IMR-90 (cell line): ENCODE data around the gene ATP12A. TPM values are rescaled to one million over a fixed set of nuclear protein-coding genes. Genes with fewer than 3 reads are reported as not detected.

Experiments used
- ATAC-seq: fragments of 200-7000 bp; cut with Tn5 transposase; 2 replicates; pipeline ENCODE4 v1.9.1; 2020; ENCODE audit warnings: low read depth, mild to moderate bottlenecking, moderate library complexity
- BruUV-seq: library from RNA; stranded (reverse); fragments of 400-500 nt; replicated peaks from 2 replicates; lab custom pipeline; 2021; lab: Mats Ljungman, UMichigan
- CTCF ChIA-PET: fragments of 300-600 bp; formaldehyde crosslinking; extraction: SDS; loops from one replicate; lab custom pipeline; 2021; ENCODE audit warnings: antibody characterized with exemption; lab: Yijun Ruan, JAX
- POLR2A ChIA-PET: fragments of 300-600 bp; sonication (Branson Sonifier 250); formaldehyde crosslinking; loops from one replicate; lab custom pipeline; 2022; ENCODE audit warnings: antibody characterized with exemption; ENCODE audit not compliant: unreplicated experiment; lab: Charles Lee
- DNase-seq: peaks from one replicate; pipeline ENCODE4 v3.0.0; 2013
- H2AFZ ChIP-seq: replicated peaks from 2 replicates; pipeline ENCODE3; 2013; ENCODE audit warnings: low read length, mild to moderate bottlenecking; ENCODE audit not compliant: poor library complexity
- H2AK5ac ChIP-seq: 2 replicates; pipeline ENCODE4 v1.6.1; 2013; ENCODE audit warnings: low read depth, low read length, inconsistent platforms
- H2AK9ac ChIP-seq: replicated peaks from 2 replicates; pipeline ENCODE3; 2013; ENCODE audit warnings: mild to moderate bottlenecking, low read depth, low read length, moderate library complexity; ENCODE audit not compliant: poor library complexity
- H2BK120ac ChIP-seq: 2 replicates; pipeline ENCODE4 v1.6.1; 2013; ENCODE audit warnings: low read depth, low read length, inconsistent platforms
- H2BK15ac ChIP-seq: 3 replicates; pipeline ENCODE4 v1.6.1; 2013; ENCODE audit warnings: low read depth, low read length, inconsistent platforms
- H2BK20ac ChIP-seq: 2 replicates; pipeline ENCODE4 v1.6.1; 2013; ENCODE audit warnings: low read depth, mild to moderate bottlenecking, inconsistent platforms, low read length, moderate library complexity
- H2BK5ac ChIP-seq: 2 replicates; pipeline ENCODE4 v1.6.1; 2013; ENCODE audit warnings: mild to moderate bottlenecking, low read depth, low read length, inconsistent platforms; ENCODE audit not compliant: poor library complexity, severe bottlenecking
- H3K14ac ChIP-seq: replicated peaks from 2 replicates; pipeline ENCODE4 v1.6.1; 2013; ENCODE audit warnings: low read depth, low read length, inconsistent platforms
- H3K18ac ChIP-seq: 2 replicates; pipeline ENCODE4 v1.6.1; 2013; ENCODE audit warnings: low read depth, low read length, control low read depth
- H3K23ac ChIP-seq: 2 replicates; pipeline ENCODE4 v1.6.1; 2013; ENCODE audit warnings: low read depth, low read length, inconsistent platforms
- H3K27ac ChIP-seq: 2 replicates; pipeline ENCODE4 v1.5.1; 2013; ENCODE audit warnings: mild to moderate bottlenecking, control low read depth, low read length; ENCODE audit not compliant: insufficient read depth
- H3K27me3 ChIP-seq: 2 replicates; pipeline ENCODE4 v1.6.1; 2013; ENCODE audit warnings: low read length; ENCODE audit not compliant: control insufficient read depth, insufficient read depth
- H3K36me3 ChIP-seq: 2 replicates; pipeline ENCODE4 v1.6.1; 2013; ENCODE audit warnings: low read length, mixed read lengths; ENCODE audit not compliant: control insufficient read depth, insufficient read depth
- H3K4ac ChIP-seq: 2 replicates; pipeline ENCODE4 v1.6.1; 2013; ENCODE audit warnings: low read depth, low read length, inconsistent platforms
- H3K4me1 ChIP-seq: 2 replicates; pipeline ENCODE4 v1.6.1; 2013; ENCODE audit warnings: low read length, mixed read lengths; ENCODE audit not compliant: control insufficient read depth, insufficient read depth
- H3K4me2 ChIP-seq: 2 replicates; pipeline ENCODE4 v1.6.1; 2013; ENCODE audit warnings: low read depth, mild to moderate bottlenecking, control low read depth, low read length, moderate library complexity
- H3K4me3 ChIP-seq: 2 replicates; pipeline ENCODE4 v1.5.1; 2013; ENCODE audit warnings: low read depth, mild to moderate bottlenecking, control low read depth, low read length, moderate library complexity; ENCODE audit not compliant: insufficient read depth
- H3K56ac ChIP-seq: 2 replicates; pipeline ENCODE4 v1.6.1; 2013; ENCODE audit warnings: low read length, inconsistent platforms; ENCODE audit not compliant: insufficient read depth; ENCODE audit errors: extremely low read depth
- H3K79me1 ChIP-seq, 2 experiments: 2 replicates each; pipeline ENCODE4 v1.6.1; 2013; ENCODE audit warnings: low read length in 2 of 2, inconsistent platforms in 1 of 2, low read depth in 1 of 2
- H3K9ac ChIP-seq: 2 replicates; pipeline ENCODE4 v1.6.1; 2013; ENCODE audit warnings: low read depth, low read length, control low read depth
- H3K9me1 ChIP-seq: 2 replicates; pipeline ENCODE4 v1.6.1; 2013; ENCODE audit warnings: low read length, inconsistent platforms; ENCODE audit not compliant: insufficient read depth
- H3K9me3 ChIP-seq: 2 replicates; pipeline ENCODE4 v1.6.1; 2013; ENCODE audit warnings: low read length; ENCODE audit not compliant: control insufficient read depth, insufficient read depth
- H4K20me1 ChIP-seq: 2 replicates; pipeline ENCODE4 v1.6.1; 2013; ENCODE audit warnings: low read length, inconsistent platforms; ENCODE audit not compliant: insufficient read depth
- H4K5ac ChIP-seq: 2 replicates; pipeline ENCODE4 v1.6.1; 2013; ENCODE audit warnings: mild to moderate bottlenecking, low read depth, low read length, control low read depth
- H4K8ac ChIP-seq, 2 experiments: 2 replicates each; pipeline ENCODE4 v1.6.1; 2013; ENCODE audit warnings: low read depth in 2 of 2, low read length in 2 of 2, control low read depth in 1 of 2, inconsistent platforms in 1 of 2
- H4K91ac ChIP-seq: 2 replicates; pipeline ENCODE4 v1.6.1; 2013; ENCODE audit warnings: low read depth, low read length, inconsistent platforms; ENCODE audit not compliant: insufficient read depth
- CEBPB ChIP-seq: IDR thresholded peaks from 2 replicates; pipeline ENCODE4 v1.6.1; 2012; ENCODE audit warnings: low read depth, low read length, improper control_type of control experiment
- CHD1 ChIP-seq: IDR thresholded peaks from 2 replicates; pipeline ENCODE4 v1.6.1; 2012; ENCODE audit warnings: low read depth, low read length, improper control_type of control experiment
- MAFK ChIP-seq: IDR thresholded peaks from 2 replicates; pipeline ENCODE4 v1.6.1; 2012; ENCODE audit warnings: low read depth, low read length, improper control_type of control experiment
- SMC3 ChIP-seq: fragments of 150-350 bp; IDR thresholded peaks from 2 replicates; pipeline ENCODE4 v1.6.1; 2016; ENCODE audit warnings: low read depth, mild to moderate bottlenecking, antibody characterized with exemption, low read length, moderate library complexity
- WGBS, 2 experiments: methylation state at CpG; one replicate each; pipeline versions ENCODE4 v1.1.5 to v1.1.7; 2013; ENCODE audit warnings: missing lambda C conversion rate in 2 of 2; ENCODE audit not compliant: insufficient read length in 1 of 2; ENCODE audit errors: extremely low coverage in 2 of 2; 5-methylcytosine and 5-hydroxymethylcytosine counted together
- dilution Hi-C: fragments of 300-500 bp; cut with HindIII; formaldehyde crosslinking; loops from one replicate; pipeline ENCODE4 v1.14.3; 2018; ENCODE audit warnings: low sequenced_read_pairs; ENCODE audit not compliant: unreplicated experiment
- in situ Hi-C: fragments of 300-500 bp; cut with MboI; formaldehyde crosslinking; loops from 3 replicates; pipeline ENCODE4 v1.14.3; 2019; ENCODE audit warnings: low sequenced_read_pairs, inconsistent platforms, mixed read lengths
- intact Hi-C: fragments of 100-400 bp; cut with micrococcal nuclease; formaldehyde crosslinking; loops from 2 replicates; pipeline ENCODE4 v1.10.0; 2022
- polyA plus RNA-seq, 3 experiments: library from polyadenylated mRNA; depleted of rRNA; stranded (reverse); fragments of >200 nt; gene quantifications; 2 replicates each; pipeline ENCODE4 v1.2.3, GENCODE V29; 2012; ENCODE audit warnings: low replicate concordance in 1 of 3
- total RNA-seq: library from RNA; depleted of rRNA; stranded (reverse); fragments of >200 nt; gene quantifications from 2 replicates; pipeline ENCODE4 v1.2.3, GENCODE V29; 2012
- TF ChIP-seq, protein P1 (sequence below): fragments of 150-350 bp; IDR thresholded peaks from 2 replicates; pipeline ENCODE4 v1.6.1; 2016; ENCODE audit warnings: low read depth, mild to moderate bottlenecking, low read length, moderate library complexity, borderline replicate concordance
- TF ChIP-seq, protein P2 (sequence below): conservative IDR thresholded peaks from 2 replicates; pipeline ENCODE4 v1.5.1; 2012; ENCODE audit warnings: mild to moderate bottlenecking, low read depth, low read length, improper control_type of control experiment

Gene ATP12A
- total and polyA plus RNA-seq, 2 of the 4 experiments (the other 2 are of a cell fraction): not detected

DNA sequence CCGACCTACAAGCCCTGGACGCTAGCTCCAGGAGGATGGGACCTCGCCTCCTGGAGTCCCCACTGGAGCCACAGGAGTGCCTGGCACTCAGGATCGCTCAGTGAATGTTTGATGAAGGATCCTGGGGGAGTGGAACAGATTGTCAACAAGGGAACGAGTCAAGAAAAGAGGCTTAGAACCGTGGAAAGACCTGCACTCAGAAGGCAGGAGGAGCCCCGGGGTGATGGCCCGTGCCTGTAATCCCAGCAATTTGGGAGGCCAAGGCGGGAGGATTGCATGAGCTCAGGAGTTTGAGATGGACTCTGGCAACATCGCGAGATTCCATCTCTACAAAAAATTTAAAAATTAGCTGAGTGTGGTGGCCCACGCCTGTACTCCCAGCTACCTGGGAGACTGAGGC, 38.9 kb downstream of the ATP12A start:
- Histone ChIP-seq H4K91ac (no peak overlapping the region), H3K9me1 (no peaks in the 10 kb centered on the region), H3K18ac (no peak overlapping the region), H2BK5ac (no peak overlapping the region), H2BK20ac (no peak overlapping the region), H3K27me3 (peaks cover 4% of the 10 kb centered on the region; the same call in 1 of the 2 replicates), H2AK5ac (no peak overlapping the region), H3K4ac (no peak overlapping the region), H2BK15ac (no peak overlapping the region), H4K20me1 (no peaks in the 10 kb centered on the region), H3K27ac (no peak overlapping the region), H3K56ac (no peak overlapping the region), H3K4me2 (no peak overlapping the region), H4K8ac (no peak overlapping the region), H3K79me1 (no peaks in the 10 kb centered on the region), H3K14ac (no peak overlapping the region), H2BK120ac (no peak overlapping the region), H4K5ac (no peak overlapping the region), H3K23ac (no peak overlapping the region), H3K9me3 (no peaks in the 10 kb centered on the region), H2AK9ac (no peak overlapping the region), H3K36me3 (no peaks in the 10 kb centered on the region), H2AFZ (no peak overlapping the region), H3K4me3 (no peak overlapping the region), H3K9ac (no peak overlapping the region), H3K4me1 (no peaks in the 10 kb centered on the region)
- WGBS, 2 experiments: 60% methylated on average over 1 of the region's 12 CpGs; no CpG with 5 or more reads in 1 of the 2 experiments
- dilution Hi-C loops: no loop called here
- ChIA-PET POLR2A (no interaction called here), CTCF (no interaction called here)
- DNase-seq (no peak), ATAC-seq (no peak)
- no TSS peak for BruUV-seq
- TF ChIP-seq, protein P1, sequence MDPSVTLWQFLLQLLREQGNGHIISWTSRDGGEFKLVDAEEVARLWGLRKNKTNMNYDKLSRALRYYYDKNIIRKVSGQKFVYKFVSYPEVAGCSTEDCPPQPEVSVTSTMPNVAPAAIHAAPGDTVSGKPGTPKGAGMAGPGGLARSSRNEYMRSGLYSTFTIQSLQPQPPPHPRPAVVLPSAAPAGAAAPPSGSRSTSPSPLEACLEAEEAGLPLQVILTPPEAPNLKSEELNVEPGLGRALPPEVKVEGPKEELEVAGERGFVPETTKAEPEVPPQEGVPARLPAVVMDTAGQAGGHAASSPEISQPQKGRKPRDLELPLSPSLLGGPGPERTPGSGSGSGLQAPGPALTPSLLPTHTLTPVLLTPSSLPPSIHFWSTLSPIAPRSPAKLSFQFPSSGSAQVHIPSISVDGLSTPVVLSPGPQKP: no peak
- TF ChIP-seq MAFK (no peak), CHD1 (no peak), SMC3 (no peak), CEBPB (no peak)
- TF ChIP-seq, protein P2, sequence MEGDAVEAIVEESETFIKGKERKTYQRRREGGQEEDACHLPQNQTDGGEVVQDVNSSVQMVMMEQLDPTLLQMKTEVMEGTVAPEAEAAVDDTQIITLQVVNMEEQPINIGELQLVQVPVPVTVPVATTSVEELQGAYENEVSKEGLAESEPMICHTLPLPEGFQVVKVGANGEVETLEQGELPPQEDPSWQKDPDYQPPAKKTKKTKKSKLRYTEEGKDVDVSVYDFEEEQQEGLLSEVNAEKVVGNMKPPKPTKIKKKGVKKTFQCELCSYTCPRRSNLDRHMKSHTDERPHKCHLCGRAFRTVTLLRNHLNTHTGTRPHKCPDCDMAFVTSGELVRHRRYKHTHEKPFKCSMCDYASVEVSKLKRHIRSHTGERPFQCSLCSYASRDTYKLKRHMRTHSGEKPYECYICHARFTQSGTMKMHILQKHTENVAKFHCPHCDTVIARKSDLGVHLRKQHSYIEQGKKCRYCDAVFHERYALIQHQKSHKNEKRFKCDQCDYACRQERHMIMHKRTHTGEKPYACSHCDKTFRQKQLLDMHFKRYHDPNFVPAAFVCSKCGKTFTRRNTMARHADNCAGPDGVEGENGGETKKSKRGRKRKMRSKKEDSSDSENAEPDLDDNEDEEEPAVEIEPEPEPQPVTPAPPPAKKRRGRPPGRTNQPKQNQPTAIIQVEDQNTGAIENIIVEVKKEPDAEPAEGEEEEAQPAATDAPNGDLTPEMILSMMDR: no peak
- in situ Hi-C loops: no loop called here
- intact Hi-C loops: no loop called here
